ENCODE results near the gene PRSS22.

The PRSS22 gene

GRCh38 chr16:2811703-2812471, 46.1 kb downstream of the PRSS22 start:
- DNase-seq, result no peak

DNA sequence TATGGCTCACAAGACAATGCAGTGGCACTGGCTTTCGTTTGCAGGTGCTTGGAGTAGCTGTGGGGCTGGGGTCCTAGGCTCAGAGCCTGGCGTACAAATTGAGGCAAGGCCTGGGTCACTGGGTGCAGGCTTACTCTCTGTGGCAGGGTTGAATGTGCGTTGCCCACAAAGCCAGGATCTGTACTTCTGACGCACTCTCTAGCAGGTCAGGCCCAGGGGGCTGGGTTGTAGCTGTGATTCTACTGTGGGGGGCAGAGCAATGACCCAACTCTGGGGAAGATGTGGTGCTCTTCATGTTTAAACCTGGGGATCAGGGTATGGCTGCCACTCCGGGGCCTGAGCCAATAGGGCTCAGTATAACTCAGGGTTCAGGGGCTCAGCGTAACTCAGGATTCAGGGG, 47.3 kb downstream of the PRSS22 start:
- DNase-seq, result no peak

- DNase-seq, result no peak
Measured at GRCh38 chr16:2809149-2809760, 48.7 kb downstream of the PRSS22 start.

DNA sequence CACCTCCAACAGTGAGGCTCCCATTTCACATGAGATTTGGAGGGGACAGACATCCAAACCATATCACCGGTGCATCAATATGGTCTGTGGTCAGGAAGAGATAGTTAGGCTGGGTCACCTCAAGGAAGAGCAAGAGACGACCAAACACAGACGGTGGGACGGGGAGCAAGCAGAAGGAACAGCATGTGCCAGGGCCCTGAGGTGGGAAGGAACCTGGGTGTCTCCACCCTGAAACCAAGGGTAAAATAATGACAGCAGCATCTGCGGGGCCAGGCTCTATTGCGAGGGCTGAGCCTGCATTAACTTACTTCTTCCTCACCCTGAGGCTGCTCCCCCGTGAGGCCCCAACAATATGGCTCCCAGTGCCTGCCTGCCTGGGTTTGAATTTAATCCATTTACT, 49.8 kb downstream of the PRSS22 start:
- no peak for DNase-seq

DNA sequence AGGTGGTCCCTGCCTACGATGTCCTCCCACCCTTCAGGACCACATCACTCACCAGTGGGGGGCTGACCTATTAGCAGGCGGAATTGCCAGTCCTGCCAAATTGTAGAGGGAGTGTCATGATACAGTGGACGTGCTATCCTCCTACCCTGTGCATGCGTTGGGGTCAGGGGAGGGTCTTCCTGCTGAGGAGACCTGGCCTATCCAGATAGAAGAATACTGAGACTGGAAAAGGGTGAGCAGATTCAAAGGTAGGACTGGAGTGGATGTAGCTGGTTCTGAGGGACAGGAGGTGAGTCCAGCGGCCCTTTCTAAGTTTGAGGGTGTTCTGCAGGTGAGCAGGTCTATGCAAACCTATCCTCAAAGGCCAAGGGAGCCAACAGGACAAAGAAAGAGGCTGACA, 51.7 kb downstream of the PRSS22 start:
- DNase-seq, result no peak

GRCh38 chr16:2804728-2805127, 53.2 kb downstream of the PRSS22 start:
- no peak for DNase-seq

DNA sequence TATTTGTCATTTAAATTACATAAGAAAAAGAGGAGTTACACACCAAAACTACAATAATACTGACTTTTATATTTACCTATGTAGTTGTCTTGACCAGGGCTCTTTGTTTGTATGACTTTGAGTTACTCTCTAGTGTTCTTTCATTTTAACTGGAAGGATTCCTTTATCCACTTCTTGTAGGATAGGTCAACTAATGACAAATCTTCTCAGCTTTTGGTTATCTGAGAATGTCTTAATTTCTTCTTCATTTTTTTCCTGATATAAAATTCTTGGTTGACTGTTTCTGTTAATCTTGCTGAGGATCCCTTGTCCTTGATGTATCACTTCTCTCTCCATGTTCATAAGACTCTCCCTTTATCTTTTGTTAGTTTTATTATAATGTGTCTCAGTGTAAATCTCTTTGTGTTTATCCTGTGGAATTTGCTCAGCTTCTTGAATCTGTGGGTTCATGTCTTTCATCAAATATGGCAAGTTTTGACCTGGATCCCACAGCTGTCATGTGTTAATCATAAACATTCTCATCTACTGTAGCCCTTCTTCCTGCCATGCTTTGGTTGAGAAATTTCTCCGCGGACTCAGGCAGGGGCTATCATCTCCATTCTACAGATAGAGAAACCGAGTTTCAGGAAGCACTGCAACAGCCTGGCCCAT, 54.3 kb downstream of the PRSS22 start:
- DNase-seq, result no peak

Measured in stimulated activated CD4-positive, alpha-beta T cell treated with anti-CD3 and anti-CD28 coated beads, Interleukin-4, amount 100 ng/mL, for 1 hour (primary cell).